Cerebellar nuclear complex (tissue), 1 donor: ENCODE data around the gene ADARB1.

Experiments
- DNase-seq, 2 experiments: peaks; one replicate each; lab custom pipeline; 2025; lab: John Stamatoyannopoulos, UW

Gene ADARB1

DNA sequence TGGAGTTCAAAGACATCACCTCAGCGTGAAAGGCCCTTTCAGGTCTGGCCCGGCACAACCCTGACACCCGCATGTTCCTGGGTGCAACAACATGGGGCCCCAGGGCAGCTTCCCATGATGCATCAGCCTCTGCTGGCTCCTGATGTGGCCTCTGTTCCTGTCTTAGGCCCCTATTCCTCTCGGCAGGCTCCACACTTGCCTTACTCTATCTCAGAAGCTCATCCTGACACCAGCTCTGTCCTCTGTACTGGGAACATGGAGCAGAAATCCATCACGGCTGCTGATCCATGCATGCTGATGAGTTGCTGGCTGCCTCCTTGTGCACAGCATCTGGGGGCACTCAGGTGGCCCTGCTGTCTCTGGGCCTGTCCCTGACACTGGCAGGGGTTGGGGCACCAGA, 74.6 kb downstream of the ADARB1 start:
- no peak for DNase-seq

DNA sequence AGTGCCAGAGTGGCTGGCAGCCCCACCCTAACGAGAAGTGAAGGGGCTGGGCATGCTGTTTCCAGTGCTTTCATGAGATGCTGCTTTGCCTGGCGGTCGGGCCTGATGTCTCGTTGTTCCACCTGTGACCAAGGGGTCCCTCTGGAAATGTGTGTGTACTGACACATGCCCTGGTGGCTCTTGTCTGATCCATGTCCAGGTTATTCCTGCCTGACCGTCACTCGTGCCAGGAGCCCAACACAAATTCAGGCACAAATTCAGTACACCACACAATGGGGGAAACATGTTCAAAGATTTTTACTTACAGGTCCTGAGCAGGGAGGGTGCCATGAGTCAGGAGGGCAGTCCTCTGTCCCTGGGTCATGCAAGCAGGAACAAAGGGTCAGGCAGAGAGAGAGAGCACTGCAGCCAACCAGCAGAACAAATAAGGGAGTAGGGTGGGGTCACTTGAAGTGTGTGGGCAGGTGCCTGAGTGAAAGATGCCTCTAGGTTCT, 76.3 kb downstream of the ADARB1 start:
- DNase-seq, result no peak

DNA sequence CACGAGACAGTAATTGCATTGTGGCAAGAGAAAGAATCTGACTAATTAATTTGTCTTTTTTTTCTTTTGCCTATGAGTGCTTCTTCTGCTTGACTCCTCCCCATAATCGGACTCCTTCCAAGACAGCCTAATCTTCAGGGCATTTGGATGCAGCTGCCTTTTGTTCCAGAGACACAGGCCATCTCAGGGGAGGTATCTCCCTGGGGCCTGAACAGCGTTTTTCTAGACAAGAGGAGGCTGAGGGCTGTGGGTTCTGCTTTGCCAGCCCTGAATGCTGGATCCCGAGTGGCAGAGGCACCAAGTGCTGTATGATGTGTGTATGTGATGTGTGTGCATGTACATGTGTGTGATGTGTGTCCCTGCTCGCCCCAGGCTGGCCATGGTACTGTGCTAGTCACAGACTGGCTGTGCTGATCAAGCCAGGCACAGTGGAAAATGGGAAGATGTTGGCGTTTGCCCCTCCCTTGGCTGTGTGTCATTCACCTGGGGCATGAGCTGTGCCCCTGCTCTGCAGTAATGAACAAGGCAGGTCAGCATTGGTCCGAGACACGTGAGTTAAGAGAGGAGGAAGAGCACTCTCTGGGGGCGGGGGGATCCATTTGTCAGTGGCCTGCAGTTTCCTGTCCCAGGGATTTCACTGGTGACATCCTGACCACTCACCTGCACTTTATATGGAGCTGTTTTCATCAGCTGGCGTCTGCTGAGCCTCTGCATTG, 77.2 kb downstream of the ADARB1 start:
- DNase-seq, result no peak

DNA sequence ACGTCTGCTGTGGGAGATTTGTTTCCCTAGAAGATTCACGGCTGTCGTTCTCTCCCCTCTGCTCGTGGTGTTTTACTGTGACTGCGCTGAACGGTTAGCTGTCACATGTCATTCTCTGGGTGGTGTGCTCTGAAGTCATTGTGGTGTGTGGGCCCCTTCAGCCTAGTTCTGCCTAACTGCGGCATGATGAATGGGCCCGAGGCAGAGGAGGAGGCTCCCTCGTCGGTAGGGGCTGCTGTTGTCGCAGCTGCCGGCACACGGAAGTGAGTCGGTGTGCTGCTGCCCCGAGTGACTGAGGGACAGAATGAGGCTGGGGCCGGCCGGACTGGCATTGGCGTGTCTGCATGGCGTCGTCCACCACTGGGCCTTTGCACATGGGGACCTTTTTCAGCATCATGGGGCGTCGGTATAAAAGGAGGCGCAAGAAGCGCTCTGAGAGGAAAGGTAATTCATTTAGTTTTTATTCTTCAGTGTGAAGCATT, 77.9 kb downstream of the ADARB1 start:
- no peak for DNase-seq

DNA sequence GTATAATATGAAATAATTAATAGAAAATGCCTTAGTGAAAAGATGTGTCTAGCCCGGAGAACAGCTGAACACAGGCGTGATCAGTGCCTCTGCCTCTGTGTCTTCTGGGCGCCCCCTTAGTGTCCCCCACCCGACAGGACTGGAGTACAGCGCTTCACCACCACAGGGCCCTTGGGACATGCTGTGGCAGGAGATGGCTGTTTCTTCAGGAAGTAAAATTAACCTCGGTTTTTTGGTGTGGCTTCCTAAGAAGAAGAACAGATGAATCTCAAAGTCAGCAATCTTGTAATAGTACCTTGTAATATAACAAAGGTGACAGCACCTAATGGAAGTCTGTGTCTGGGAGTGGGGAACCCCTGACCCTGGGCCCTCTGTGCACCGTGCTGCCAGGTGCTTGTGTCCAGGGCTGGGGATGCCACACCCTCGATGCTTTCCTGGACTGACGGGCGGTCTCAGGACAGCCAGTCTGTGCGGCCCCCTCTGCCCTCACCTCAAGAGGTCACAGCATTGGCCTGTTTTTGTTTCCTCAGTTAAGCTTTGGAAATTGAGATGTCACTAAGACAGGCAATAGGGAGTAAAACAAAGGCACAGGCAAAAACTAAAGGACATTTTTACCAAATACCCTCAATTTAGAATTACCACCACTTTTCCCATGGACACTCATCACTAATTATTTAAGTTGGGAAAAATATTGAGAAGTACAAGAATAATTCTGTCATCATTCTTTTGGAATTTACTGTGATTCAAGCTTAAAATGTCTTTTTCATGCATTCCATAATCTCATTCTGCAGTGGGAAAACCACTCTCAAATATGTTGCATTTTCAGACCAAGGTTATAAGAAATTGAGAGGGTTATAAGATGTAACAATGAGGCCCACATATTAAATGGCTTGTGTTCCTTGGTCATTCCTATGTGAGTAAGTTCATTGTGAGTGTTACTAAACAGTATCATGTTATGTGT, 79.3 kb downstream of the ADARB1 start:
- no peak for DNase-seq

DNA sequence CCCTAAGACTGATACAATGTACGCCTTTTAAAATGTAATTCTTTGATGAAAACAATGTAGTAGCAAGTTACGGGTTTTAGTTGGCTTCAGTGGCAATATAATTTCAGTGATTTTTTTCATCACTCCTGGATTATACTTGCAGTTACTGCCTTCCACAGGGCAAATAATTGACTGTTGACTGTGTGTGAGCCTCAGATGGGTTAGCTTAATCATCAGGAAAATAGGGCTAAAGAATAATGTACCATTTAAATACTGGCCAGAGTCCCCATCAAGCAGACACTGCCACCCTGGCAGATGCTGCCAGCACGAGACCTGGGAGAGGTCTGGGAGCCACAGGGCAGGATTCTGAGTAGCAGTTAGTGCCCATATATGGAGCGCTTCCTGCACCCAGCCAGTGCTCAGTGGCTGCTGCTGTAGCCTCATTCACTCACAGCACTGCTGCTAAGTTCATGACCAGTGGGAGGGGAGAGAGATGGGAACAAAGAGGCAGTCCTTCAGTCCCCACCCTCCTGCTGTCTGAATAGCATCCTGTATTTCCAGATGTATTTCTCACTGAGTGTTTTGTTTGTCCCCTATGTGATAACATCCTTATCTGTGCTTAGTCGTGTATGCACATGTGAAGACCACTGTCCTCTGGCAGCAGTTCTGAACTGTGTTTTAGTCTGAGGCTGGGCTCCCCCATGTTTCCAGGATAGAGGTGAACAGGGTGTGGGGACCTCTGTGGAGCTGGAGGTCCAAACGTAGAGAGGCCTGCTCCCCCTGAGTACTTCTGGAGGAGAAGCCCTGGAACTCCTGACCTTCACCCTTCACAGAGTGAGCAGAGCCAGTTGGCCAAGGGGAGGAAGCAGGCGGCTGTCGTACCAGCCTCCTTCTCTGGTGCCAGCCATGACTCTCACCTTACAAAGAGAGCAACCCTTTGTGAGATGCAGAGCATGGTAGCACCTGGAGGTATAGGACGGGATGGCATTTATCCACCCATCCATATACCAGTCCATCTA, 80.4 kb downstream of the ADARB1 start:
- DNase-seq, result no peak

DNA sequence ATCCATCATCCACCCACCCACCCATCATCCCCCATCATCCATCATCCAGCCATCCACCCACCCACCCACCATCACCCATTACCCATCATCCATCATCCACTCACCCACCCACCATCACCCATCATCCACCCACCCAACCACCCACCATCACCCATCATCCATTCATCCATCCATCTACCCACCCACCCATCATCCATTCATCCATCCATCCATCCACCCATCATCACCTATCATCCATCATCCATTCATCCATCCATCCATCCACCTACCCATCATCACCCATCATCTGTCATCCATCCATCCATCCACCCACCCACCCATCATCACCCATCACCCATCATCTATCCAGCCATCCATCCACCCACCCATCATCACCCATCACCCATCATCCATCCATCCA, 81.5 kb downstream of the ADARB1 start:
- no peak for DNase-seq

DNA sequence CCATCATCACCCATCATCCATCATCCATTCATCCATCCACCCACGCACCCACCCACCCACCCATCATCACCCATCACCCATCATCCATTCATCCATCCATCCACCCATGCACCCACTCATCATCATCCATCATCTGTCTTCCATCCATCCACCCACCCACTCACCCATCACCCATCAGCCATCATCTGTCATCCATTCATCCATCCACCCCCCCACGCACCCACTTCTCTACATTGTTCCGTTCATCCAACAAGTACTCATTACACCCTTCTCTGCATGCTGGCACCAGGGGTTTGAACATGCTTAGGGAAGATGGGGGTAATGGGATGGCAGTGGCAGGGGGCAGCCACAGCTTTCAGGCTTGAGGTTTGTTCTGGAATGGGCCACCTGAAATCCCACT, 82.1 kb downstream of the ADARB1 start:
- no peak for DNase-seq

DNA sequence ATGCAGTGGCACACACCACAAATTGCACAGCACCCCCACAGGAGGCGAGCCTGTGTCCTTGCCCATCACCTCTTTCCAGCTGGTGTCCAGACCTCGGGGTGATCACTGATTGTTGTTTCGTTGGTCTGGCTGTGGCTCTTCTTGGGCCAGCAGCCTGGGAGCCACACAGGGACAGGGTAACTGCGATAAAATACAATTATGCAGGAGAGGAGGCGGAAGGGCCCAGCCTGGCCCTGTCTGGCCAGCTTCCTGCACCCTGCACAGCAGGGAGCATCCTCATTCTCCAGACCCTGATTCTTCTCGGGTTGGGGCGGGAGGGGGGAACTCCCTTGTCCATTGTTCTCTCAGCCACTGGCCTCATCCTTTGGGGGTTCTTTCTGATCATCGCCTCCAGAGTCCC, 83.6 kb downstream of the ADARB1 start:
- no peak for DNase-seq

DNA sequence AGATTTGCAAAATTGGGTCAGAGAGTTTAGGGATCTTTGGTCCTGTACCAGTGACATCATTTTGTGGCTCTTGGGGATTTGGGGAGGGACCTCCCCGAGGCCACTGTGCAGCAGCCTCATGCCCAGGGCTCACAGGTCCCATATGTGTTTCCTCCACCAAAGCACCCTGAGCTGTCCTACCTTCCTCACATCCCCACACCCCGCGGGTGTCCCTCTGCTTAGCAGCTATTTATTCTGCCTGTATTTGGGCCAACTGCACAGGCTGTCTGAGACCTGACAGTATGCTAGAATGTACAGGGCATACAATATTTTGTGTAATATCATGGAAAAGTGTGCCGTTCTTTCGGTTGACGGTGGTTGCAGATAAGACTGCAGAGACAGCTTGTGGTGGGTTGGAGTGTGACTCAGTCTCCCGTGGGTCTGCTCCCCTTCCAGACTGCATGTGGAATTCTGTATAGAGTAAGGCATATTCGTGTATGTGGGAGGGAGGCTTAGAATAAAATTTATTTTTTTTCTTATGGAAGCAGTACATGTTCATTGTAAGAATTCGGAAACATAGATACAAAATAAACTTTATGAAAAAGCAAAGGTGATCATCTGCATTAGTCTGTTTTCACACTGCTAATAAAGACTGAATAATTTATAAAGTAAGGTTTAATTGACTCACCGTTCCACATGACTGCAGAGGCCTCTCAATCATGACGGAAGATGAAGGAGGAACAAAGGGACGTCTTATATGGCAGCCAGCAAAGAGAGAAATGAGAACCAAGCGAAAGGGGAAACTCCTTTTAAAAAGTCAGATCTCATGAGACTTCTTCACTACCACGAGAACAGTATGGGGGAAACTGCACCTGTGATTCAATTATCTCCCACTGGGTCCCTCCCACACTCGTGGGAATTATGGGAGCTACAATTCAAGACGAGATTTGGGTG, 84.4 kb downstream of the ADARB1 start:
- no peak for DNase-seq

DNA sequence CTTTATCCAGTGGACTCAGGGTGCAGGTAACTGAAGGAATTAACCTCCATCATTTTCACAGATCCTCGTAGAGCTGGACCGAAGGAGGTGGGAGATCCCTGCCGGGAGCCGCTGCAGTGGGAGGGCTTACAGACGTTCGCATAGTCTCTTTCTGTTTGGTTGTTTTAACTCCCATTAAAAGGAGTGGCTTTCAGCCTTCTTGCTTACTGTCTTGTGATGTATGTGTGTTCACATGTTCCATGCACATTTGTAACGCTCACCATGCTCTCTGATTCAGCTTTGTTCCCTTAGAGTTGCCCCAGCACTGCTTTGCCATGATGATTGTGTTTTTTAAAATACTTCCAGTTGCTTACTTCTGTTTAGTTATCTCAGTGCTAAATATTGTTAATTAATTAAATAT, 85.8 kb downstream of the ADARB1 start:
- DNase-seq, result no peak

DNA sequence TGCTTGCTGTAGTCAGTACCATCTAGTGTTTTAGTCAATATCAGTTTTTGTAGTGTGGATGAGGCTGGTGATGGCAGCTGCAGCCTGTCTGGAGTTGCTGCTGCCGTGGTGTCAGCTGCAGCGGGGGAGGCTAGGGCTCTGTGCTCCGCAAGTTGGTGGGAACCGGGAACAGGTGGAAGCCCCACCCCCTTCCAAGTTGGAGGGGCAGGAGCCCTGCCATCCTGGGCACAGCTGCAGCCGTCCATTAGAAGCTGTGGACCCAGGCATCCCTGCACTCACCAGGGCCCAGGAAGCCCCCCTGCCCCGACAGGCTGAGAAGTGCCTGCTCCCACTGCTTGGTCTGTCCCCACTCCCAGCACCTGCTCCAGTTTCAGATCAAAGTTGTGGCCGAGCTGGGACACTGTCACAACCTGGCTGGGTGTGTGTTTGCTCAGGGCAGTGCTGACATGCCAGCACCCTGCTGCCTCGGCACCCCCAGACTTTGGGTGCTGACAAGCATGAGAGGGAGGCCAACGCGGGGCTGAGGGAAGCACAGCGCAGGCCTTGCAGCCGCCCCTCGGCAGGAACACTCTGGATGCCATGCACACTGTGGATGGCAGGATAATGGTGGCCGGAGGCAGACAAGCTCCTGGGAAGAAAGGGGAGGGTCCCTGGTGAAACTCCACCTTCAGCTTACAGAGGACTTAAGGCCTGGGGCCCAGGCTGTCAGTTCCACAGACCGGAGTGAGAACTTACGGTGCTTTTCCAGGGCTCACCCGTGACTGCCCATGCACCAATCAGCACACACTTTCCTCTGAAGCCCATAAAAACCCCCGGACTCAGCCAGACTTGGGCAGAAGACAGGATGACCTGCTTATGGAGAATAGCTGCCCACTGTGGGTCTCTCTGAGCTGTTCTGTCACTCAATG, 86.9 kb downstream of the ADARB1 start:
- no peak for DNase-seq

DNA sequence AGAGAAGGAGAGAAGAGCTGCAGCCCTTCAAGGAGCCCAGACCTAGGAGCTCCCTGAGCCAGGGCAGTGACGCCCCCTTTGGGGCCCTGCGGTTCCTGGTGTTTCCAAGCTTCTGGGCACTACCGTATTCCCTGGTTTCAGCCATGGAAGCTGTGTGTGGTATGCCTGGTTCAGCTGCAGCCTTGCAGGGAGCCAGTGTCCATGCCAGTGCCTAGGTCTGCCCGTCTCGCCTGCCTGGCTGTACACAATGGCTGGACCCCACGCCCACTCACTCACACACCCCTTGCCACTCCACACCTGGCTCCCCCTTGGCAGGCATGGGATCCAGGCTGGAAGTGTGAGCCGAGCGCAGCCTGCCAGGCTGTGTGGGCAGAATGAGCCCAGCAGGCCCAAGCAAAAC, 87.7 kb downstream of the ADARB1 start:
- no peak for DNase-seq

DNA sequence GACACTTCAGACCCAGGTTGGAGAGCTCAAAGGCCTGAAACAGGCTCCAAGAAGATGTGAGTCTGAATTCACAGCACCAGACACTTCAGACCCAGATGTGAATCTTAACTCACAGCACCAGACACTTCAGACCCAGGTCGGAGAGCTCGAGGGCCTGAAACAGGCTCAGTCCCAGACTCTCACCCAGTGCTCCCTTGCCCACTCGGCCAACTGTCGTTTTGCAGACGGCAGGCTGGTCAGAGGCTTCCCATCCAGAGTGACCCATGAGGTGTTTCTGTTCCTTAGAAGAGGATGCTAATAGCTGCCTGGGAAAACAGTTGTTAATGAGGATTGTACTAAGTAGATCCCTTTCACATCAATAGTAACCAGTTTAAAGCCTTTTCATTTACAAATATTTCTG, 88.4 kb downstream of the ADARB1 start:
- no peak for DNase-seq

DNA sequence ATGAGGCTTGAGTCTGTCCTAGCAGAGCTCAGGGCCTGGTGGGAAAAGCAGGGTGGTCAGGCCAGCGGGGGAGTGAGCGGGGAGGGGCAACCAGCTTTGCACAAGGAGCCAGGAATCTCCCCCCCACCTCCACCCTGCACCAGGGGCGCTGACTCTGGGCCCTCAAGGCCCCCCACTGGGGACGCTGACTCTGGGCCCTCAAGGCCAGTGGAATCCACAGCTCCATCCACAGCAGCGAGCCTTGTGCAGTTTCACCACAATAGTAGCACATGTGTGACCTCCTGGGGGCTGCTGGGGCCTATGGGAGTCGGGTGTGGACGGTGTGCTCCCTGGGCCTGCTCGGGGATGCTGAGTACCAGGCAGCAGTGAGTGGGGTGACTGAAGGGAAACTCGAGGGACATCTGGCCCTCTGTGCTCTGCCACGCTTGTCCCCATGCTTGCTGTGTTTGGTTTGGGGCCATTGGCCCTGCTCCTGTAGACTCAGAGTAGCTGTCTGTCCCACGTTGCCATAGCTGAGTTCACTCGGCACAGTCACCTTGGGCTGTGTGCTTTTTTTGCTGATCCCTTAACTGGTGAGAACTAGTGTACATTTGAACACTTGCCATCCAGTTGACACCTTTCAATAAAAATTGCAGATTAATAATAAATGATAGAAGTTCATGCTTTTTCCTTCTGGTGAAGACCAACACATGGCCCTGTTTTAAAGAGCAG, 89.2 kb downstream of the ADARB1 start:
- DNase-seq, result no peak

DNA sequence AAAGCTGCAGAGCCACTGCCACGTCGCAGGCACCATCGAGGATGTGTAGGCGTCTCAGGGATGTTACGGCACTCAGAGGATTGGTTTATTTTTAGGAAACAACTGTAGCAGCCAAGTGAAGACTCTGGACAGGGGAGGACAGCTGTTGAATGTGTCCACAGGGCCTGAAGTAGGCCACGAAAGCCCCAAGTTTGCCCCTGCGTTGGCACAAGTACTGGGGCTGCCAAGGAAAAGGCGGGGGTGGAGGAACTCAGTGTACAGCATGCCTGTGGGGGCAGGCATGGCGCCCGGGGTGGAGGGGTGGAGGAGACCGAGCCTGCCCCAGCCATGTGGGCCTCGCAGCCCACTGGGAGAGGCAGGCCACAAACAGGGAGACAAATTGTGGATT, 89.7 kb downstream of the ADARB1 start:
- no peak for DNase-seq

DNA sequence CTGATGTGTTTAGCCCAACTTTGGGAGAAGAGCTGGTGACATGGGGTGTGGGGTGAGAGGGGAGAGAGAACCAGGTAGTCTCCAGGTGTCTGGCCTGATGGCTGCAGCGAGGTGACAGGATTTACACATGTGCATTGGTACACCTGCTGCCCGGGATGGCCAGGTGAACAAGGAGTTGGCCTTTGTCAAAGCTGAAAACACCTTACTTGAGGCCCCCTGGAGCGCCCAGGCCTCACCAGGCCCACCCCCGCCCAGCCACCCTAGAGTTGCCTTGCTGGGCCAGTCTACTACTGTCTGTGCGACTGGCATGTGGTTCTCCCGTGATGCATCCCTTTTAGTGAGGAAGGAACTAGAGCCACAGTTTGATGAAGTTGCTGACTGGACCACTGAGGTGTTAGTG, 90.5 kb downstream of the ADARB1 start:
- no peak for DNase-seq

DNA sequence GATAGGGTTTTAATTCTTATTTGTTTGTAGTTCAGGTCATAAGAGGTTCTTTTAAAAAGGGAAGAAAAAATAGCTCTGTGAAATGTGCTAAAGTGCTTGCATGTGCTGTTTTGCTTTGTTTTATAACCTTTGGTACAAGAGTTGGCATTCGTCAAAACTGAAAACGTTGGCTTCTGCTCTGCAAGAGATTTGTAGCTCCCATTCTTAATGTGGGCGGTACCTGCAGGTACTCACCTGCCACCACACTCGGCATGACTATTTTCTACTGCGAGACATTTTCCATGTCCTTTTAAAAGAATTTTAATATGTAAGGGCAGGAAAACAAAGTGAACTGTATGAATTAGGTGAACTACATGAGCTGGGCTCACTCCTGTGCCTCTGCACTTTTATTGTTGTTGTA, 92.6 kb downstream of the ADARB1 start:
- DNase-seq, result no peak

DNA sequence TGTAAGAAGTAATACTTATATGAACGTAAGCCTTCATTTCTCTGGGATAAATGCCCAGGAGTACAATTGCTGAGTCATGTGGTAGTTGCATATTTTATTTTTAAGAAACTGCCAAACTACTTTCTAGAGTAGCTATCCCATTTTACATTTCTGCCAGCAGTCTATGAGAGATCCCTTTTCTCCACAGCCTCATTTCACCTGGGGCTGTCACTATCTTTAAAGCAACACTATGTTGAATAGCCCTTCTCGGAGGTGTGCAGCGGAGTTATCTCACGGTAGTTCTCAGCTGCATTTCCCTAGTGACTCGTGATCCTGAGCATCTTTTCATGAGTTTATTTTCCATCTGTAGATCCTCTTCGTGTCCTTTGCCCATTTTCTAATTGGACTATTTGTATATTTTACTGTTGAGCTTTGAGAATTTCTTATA, 93.4 kb downstream of the ADARB1 start:
- DNase-seq, result no peak
